Keratinocyte (primary cell): ENCODE measurements around the gene FAM13A. TPM values are rescaled to one million over a fixed set of nuclear protein-coding genes. Genes with fewer than 3 reads are reported as not detected.

ENCODE experiments used
- DNase-seq: peaks from one replicate; pipeline ENCODE4 v3.0.0-alpha.2; 2011; ENCODE audit warnings: low read depth, missing footprints, low spot score
- FAIRE-seq: peaks from 2 replicates; lab custom pipeline; 2011; peaks lifted over from hg19 to GRCh38; lab: Jason Lieb, UNC
- H2AFZ ChIP-seq: 2 replicates; pipeline ENCODE4 v1.6.0; 2012; ENCODE audit warnings: low read length, control low read depth, inconsistent platforms; ENCODE audit not compliant: control insufficient read depth
- H3K27ac ChIP-seq: 2 replicates; pipeline ENCODE4 v1.5.1; 2011; ENCODE audit warnings: low read length; ENCODE audit not compliant: control insufficient read depth, insufficient read depth
- H3K27me3 ChIP-seq: 3 replicates; pipeline ENCODE4 v1.6.0; 2011; ENCODE audit warnings: low read length; ENCODE audit not compliant: control insufficient read depth, insufficient read depth; ENCODE audit errors: extremely low read depth
- H3K36me3 ChIP-seq, 2 experiments: 2 replicates in 1 of 2; 3 replicates in 1 of 2; pipeline ENCODE4 v1.5.1; 2011; ENCODE audit warnings: low read length in 2 of 2, mild to moderate bottlenecking in 1 of 2; ENCODE audit not compliant: control insufficient read depth in 2 of 2, insufficient read depth in 2 of 2; ENCODE audit errors: extremely low read depth in 1 of 2
- H3K4me1 ChIP-seq: 3 replicates; pipeline ENCODE4 v1.5.1; 2011; ENCODE audit warnings: low read length; ENCODE audit not compliant: control insufficient read depth, insufficient read depth; ENCODE audit errors: extremely low read depth
- H3K4me2 ChIP-seq: 3 replicates; pipeline ENCODE4 v1.6.0; 2011; ENCODE audit warnings: low read depth, low read length; ENCODE audit not compliant: control insufficient read depth, insufficient read depth; ENCODE audit errors: extremely low read depth
- H3K4me3 ChIP-seq, 3 experiments: fragments of 200-600 bp in 1 of 3; sonication (generic) in 1 of 3; 2 replicates in 2 of 3; 3 replicates in 1 of 3; pipeline ENCODE4 v1.5.1; 2011 to 2016; ENCODE audit warnings: low read length in 3 of 3, mild to moderate bottlenecking in 3 of 3, control low read depth in 2 of 3, inconsistent platforms in 1 of 3, low read depth in 1 of 3, mixed read lengths in 1 of 3, mixed run types in 1 of 3, moderate library complexity in 1 of 3; ENCODE audit not compliant: control insufficient read depth in 2 of 3, insufficient read depth in 2 of 3; ENCODE audit errors: extremely low read depth in 1 of 3
- H3K79me2 ChIP-seq: 2 replicates; pipeline ENCODE4 v1.6.0; 2012; ENCODE audit warnings: low read length; ENCODE audit not compliant: control insufficient read depth, insufficient read depth
- H3K9ac ChIP-seq: 3 replicates; pipeline ENCODE4 v1.6.0; 2011; ENCODE audit warnings: low read length; ENCODE audit not compliant: control insufficient read depth, insufficient read depth; ENCODE audit errors: extremely low read depth
- H3K9me1 ChIP-seq: 3 replicates; pipeline ENCODE4 v1.6.0; 2011; ENCODE audit warnings: low read length; ENCODE audit not compliant: control insufficient read depth, insufficient read depth; ENCODE audit errors: extremely low read depth
- H3K9me3 ChIP-seq: 2 replicates; pipeline ENCODE4 v1.5.1; 2012; ENCODE audit warnings: low read depth, low read length; ENCODE audit not compliant: control insufficient read depth
- H4K20me1 ChIP-seq: 3 replicates; pipeline ENCODE4 v1.6.0; 2011; ENCODE audit warnings: low read length; ENCODE audit not compliant: control insufficient read depth, insufficient read depth; ENCODE audit errors: extremely low read depth
- CTCF ChIP-seq, 3 experiments: IDR thresholded peaks in 1 of 3; conservative IDR thresholded peaks in 1 of 3; optimal IDR thresholded peaks in 1 of 3; 2 replicates in 2 of 3; 3 replicates in 1 of 3; pipeline versions ENCODE3 to v1.5.1; 2011; ENCODE audit warnings: low read length in 3 of 3, mild to moderate bottlenecking in 3 of 3, moderate library complexity in 2 of 3, control low read depth in 1 of 3, inconsistent platforms in 1 of 3; ENCODE audit not compliant: insufficient read depth in 2 of 3; ENCODE audit errors: extremely low read depth in 1 of 3
- EZH2 ChIP-seq: IDR thresholded peaks from one replicate; pipeline ENCODE4 v1.6.1; 2012; ENCODE audit warnings: inconsistent platforms, mild to moderate bottlenecking, low read length, moderate library complexity
- dilution Hi-C: fragments of 300-500 bp; cut with MboI; formaldehyde crosslinking; loops from one replicate; pipeline ENCODE4 v1.7.0; 2020; ENCODE audit warnings: low sequenced_read_pairs; ENCODE audit not compliant: extremely low pct_ligation_motif_present
- polyA plus RNA-seq, 5 experiments: library from polyadenylated mRNA; depleted of rRNA in 3 of 5; stranded (reverse) in 3 of 5; stranded (forward) in 1 of 5; unstranded in 1 of 5; fragments of >200 nt; gene quantifications; 1 replicate in 1 of 5; 2 replicates in 3 of 5; 3 replicates in 1 of 5; pipeline versions ENCODE4 v1.2.1 to v1.2.3, GENCODE V29; 2011 to 2012; ENCODE audit warnings: missing spikeins in 2 of 5, low read depth in 1 of 5, low replicate concordance in 1 of 5

Gene FAM13A
- polyA plus RNA-seq, 1 donor (not counting 4 experiments of a cell fraction or from before 2014, with no cell fraction given) = 6.0 TPM

GRCh38 chr4:88754796-88755195 is 302.2 kb downstream of the FAM13A start:
- Histone ChIP-seq H2AFZ (no peak overlapping the region), H3K36me3 (no peaks in the 10 kb centered on the region), H3K9ac (no peak overlapping the region), H3K79me2 (no peaks in the 10 kb centered on the region), H3K9me3 (no peaks in the 10 kb centered on the region), H3K9me1 (no peaks in the 10 kb centered on the region), H3K27ac (no peak overlapping the region), H3K4me2 (no peak overlapping the region), H3K4me1 (no peaks in the 10 kb centered on the region), H4K20me1 (no peaks in the 10 kb centered on the region), H3K4me3 (no peak overlapping the region), H3K27me3 (no peaks in the 10 kb centered on the region)
- TF ChIP-seq CTCF (optimal IDR thresholded peaks at IDR 0.05 in 1 of 3, IDR thresholded peaks at IDR 0.05 in 1 of 3, conservative IDR thresholded peaks at IDR 0.05 in 1 of 3; ENCODE audit: extremely low read depth in 1 of 3, insufficient read depth in 2 of 3, low read length in 3 of 3) = no peak
- TF ChIP-seq EZH2 = no peak
- dilution Hi-C loops = no loop called here
- no peak for FAIRE-seq
- DNase-seq = no peak

- Histone ChIP-seq H3K27ac (no peak overlapping the region), H2AFZ (no peak overlapping the region), H3K9ac (no peak overlapping the region), H3K4me3 (no peak overlapping the region), H3K9me1 (no peaks in the 10 kb centered on the region), H3K27me3 (no peaks in the 10 kb centered on the region), H3K4me1 (no peaks in the 10 kb centered on the region), H4K20me1 (no peaks in the 10 kb centered on the region), H3K4me2 (no peak overlapping the region), H3K36me3 (no peaks in the 10 kb centered on the region), H3K79me2 (no peaks in the 10 kb centered on the region), H3K9me3 (no peaks in the 10 kb centered on the region)
- dilution Hi-C loops = no loop called here
- DNase-seq (no peak), FAIRE-seq (no peak)
- TF ChIP-seq CTCF (optimal IDR thresholded peaks at IDR 0.05 in 1 of 3, IDR thresholded peaks at IDR 0.05 in 1 of 3, conservative IDR thresholded peaks at IDR 0.05 in 1 of 3; ENCODE audit: extremely low read depth in 1 of 3, insufficient read depth in 2 of 3, low read length in 3 of 3) = no peak
- no peak for TF ChIP-seq EZH2
Observed at GRCh38 chr4:88753658-88754571, 303.1 kb downstream of the FAM13A start.
